ENCODE data around the gene DAAM1.

GRCh38 chr14:59377491-59377890, 189.0 kb downstream of the DAAM1 start:
- TF ChIP-seq POLR2A (IDR thresholded peaks at IDR 0.05) (no peak), CTCF (IDR thresholded peaks at IDR 0.05) (no peak)

All from thyroid gland (tissue), 4 donors.